GM13976 (cell line): Measurements from ENCODE around the gene RCN1.
"Not testable (repeated sequence)": the region's sequence is repeated elsewhere in the genome, so short reads cannot be mapped to it uniquely, and the experiment has no call there.

Source experiments
- DNase-seq: peaks from one replicate; pipeline ENCODE4 v3.0.0; 2012; ENCODE audit warnings: low spot score
- CTCF ChIP-seq: IDR thresholded peaks from 2 replicates; pipeline ENCODE4 v1.5.1; 2012; ENCODE audit warnings: borderline replicate concordance, mild to moderate bottlenecking; ENCODE audit not compliant: insufficient read depth; ENCODE audit errors: extremely low read depth, missing control alignments, control extremely low read depth
- in situ Hi-C: fragments of 300-500 bp; cut with MboI; formaldehyde crosslinking; loops from one replicate; pipeline ENCODE4 v1.12.0; 2022; ENCODE audit warnings: low sequenced_read_pairs, mixed read lengths, inconsistent platforms; ENCODE audit not compliant: unreplicated experiment

Gene RCN1

GRCh38 chr11:32099516-32099915 is 8.6 kb downstream of the RCN1 start:
- in situ Hi-C loops = no loop called here

GRCh38 chr11:32100495-32100894 is 9.6 kb downstream of the RCN1 start:
- TF ChIP-seq CTCF = no peak
- DNase-seq = no peak
- in situ Hi-C loops = no loop called here

More at GRCh38 chr11:32099516-32099915, 8.6 kb downstream of the RCN1 start:
- no peak for TF ChIP-seq CTCF
- no peak for DNase-seq

GRCh38 chr11:32101791-32102190 is 10.9 kb downstream of the RCN1 start:
- no peak for TF ChIP-seq CTCF
- no peak for DNase-seq
- in situ Hi-C loops = no loop called here

GRCh38 chr11:32103121-32103719 is 12.3 kb downstream of the RCN1 start:
- in situ Hi-C loops, DNase-seq: not testable (repeated sequence)

- DNase-seq = no peak
- in situ Hi-C loops = no loop called here
- no peak for TF ChIP-seq CTCF
These were observed 13.1 kb downstream of the RCN1 start for GRCh38 chr11:32103941-32104340.

- in situ Hi-C loops = no loop called here
- no peak for TF ChIP-seq CTCF
- DNase-seq = peak; percentile 25
These were observed 15.1 kb downstream of the RCN1 start for GRCh38 chr11:32105871-32106560.

- no peak for DNase-seq
- in situ Hi-C loops = no loop called here
- no peak for TF ChIP-seq CTCF
These were observed 16.8 kb downstream of the RCN1 start for GRCh38 chr11:32107647-32108046.
